MM.1S (cell line): ENCODE measurements around the gene NMRAL1.

Experiments
- DNase-seq: peaks from one replicate; pipeline ENCODE4 v3.0.0-alpha.2; 2015
- H2AFZ ChIP-seq: fragments of 300-600 bp; sonication (generic); 2 replicates; pipeline ENCODE4 v1.6.0; 2016; ENCODE audit warnings: antibody characterized with exemption, low read length
- H3F3A ChIP-seq: fragments of 300-600 bp; sonication (generic); 2 replicates; pipeline ENCODE4 v1.6.1; 2016; ENCODE audit warnings: mild to moderate bottlenecking, antibody characterized with exemption, low read length, moderate library complexity, mixed read lengths; ENCODE audit not compliant: insufficient read depth
- H3K27ac ChIP-seq: fragments of 300-600 bp; sonication (generic); 2 replicates; pipeline ENCODE4 v1.5.1; 2016; ENCODE audit warnings: mild to moderate bottlenecking, low read length
- H3K27me3 ChIP-seq: fragments of 300-600 bp; sonication (generic); replicated peaks from 2 replicates; pipeline ENCODE4 v1.6.0; 2016; ENCODE audit warnings: low read length; ENCODE audit not compliant: insufficient read depth
- H3K36me3 ChIP-seq: fragments of 300-600 bp; sonication (generic); replicated peaks from 2 replicates; pipeline ENCODE4 v1.6.1; 2016; ENCODE audit warnings: mild to moderate bottlenecking, low read length, mixed read lengths; ENCODE audit not compliant: insufficient read depth
- H3K4me1 ChIP-seq: fragments of 300-600 bp; sonication (generic); 2 replicates; pipeline ENCODE4 v1.6.1; 2016; ENCODE audit warnings: low read length, mixed read lengths
- H3K4me2 ChIP-seq: fragments of 300-600 bp; sonication (generic); 2 replicates; pipeline ENCODE4 v1.6.0; 2016; ENCODE audit warnings: low read depth, low read length
- H3K4me3 ChIP-seq: fragments of 300-600 bp; sonication (generic); 2 replicates; pipeline ENCODE4 v1.5.1; 2016; ENCODE audit warnings: low read length, mixed read lengths
- H3K79me2 ChIP-seq: fragments of 300-600 bp; sonication (generic); 2 replicates; pipeline ENCODE4 v1.6.1; 2016; ENCODE audit warnings: mixed run types, low read length, mixed read lengths
- H3K9ac ChIP-seq: fragments of 300-600 bp; sonication (generic); 2 replicates; pipeline ENCODE4 v1.6.1; 2016; ENCODE audit warnings: low read length, mixed read lengths
- H3K9me2 ChIP-seq: fragments of 300-600 bp; sonication (generic); replicated peaks from 2 replicates; pipeline ENCODE4 v1.6.1; 2016; ENCODE audit warnings: mild to moderate bottlenecking, low read length, mixed read lengths; ENCODE audit not compliant: insufficient read depth
- H3K9me3 ChIP-seq: fragments of 300-600 bp; sonication (generic); replicated peaks from 2 replicates; pipeline ENCODE4 v1.6.1; 2016; ENCODE audit warnings: mild to moderate bottlenecking, low read length, mixed read lengths; ENCODE audit not compliant: insufficient read depth
- H4K20me1 ChIP-seq: fragments of 300-600 bp; sonication (generic); 2 replicates; pipeline ENCODE4 v1.6.1; 2016; ENCODE audit warnings: mild to moderate bottlenecking, low read length, moderate library complexity, mixed read lengths; ENCODE audit not compliant: insufficient read depth
- EZH2 ChIP-seq: fragments of 300-600 bp; sonication (generic); optimal IDR thresholded peaks from 2 replicates; pipeline ENCODE3; 2017; ENCODE audit warnings: low read depth, mild to moderate bottlenecking, antibody characterized with exemption, low read length, mixed read lengths
- EZH2phosphoT487 ChIP-seq: fragments of 300-600 bp; sonication (generic); IDR thresholded peaks from 2 replicates; pipeline ENCODE4 v1.6.1; 2018; ENCODE audit warnings: antibody characterized with exemption, low read length
- TF ChIP-seq, protein P1 (sequence below): fragments of 300-600 bp; sonication (generic); IDR thresholded peaks from 2 replicates; pipeline ENCODE4 v1.5.1; 2016; ENCODE audit warnings: antibody characterized with exemption, low read length, mixed read lengths

The NMRAL1 gene

DNA sequence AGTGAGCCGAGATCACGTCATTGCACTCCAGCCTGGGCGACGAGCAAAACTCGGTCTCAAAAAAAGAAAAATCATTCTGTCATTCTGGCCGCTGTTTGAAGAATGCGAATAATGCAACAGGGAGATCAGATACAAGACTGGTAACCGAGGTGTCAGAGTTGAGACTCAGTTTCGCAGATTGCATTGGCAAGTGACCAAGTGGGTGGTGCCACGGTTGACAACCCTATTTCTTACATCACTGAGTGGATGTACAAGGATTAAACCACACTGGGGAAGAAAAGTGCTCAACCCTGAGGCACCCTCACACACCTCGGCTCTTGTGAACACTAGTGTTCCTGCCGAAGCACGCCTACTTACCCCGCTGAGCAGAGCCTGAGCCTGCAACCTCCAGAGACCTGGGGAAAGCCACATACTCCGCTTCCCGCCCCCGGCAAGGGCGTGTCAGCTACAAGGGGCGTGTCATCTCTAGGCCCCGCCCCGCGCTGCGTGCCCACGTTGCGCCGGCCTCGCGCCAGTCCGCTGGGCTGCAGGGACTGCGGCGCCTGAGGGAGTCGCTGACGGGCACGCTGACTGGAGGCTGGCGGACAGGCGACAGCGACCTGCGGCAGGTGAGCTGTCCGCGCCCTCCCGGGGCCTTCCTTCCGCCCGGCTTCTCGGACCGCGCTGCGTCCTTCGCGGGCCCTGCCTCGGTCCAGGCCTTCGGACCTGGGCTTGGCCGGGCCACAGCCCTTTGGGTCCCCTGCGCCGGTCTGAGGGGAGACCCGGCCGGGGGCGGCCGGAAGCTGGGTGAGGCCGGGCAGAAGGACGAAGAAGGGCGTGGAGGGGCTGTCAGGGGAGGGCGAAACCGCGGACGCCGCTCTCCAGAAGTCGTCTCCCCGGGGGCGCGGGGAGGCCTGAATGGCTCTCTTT, 1.7 kb upstream of the NMRAL1 start, which contains the start of gene HMOX2:
TSS of gene HMOX2 (plus strand) at position 519 of the 909 bp plus-strand sequence. CDS start 29,127 bp downstream, outside the sequence.
- H2AFZ ChIP-seq, result peak within 1 kb of the TSS; percentile 59
- H3K4me2 ChIP-seq, result peak within 1 kb of the TSS; percentile 72
- no peaks in the 10 kb centered on the region for H3K9me3 ChIP-seq
- no peaks in the 10 kb centered on the region for H4K20me1 ChIP-seq
- peaks cover 38% of the 10 kb centered on the region for H3K79me2 ChIP-seq
- no peaks in the 10 kb centered on the region for H3K36me3 ChIP-seq
- TF ChIP-seq EZH2phosphoT487, result no peak
- TF ChIP-seq, protein P1, sequence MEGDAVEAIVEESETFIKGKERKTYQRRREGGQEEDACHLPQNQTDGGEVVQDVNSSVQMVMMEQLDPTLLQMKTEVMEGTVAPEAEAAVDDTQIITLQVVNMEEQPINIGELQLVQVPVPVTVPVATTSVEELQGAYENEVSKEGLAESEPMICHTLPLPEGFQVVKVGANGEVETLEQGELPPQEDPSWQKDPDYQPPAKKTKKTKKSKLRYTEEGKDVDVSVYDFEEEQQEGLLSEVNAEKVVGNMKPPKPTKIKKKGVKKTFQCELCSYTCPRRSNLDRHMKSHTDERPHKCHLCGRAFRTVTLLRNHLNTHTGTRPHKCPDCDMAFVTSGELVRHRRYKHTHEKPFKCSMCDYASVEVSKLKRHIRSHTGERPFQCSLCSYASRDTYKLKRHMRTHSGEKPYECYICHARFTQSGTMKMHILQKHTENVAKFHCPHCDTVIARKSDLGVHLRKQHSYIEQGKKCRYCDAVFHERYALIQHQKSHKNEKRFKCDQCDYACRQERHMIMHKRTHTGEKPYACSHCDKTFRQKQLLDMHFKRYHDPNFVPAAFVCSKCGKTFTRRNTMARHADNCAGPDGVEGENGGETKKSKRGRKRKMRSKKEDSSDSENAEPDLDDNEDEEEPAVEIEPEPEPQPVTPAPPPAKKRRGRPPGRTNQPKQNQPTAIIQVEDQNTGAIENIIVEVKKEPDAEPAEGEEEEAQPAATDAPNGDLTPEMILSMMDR, result peak; percentile 54
- peak within 1 kb of the TSS; percentile 35; the same call in 1 of the 2 replicates for H3K27ac ChIP-seq
- peak within 1 kb of the TSS; percentile 74 for H3K9ac ChIP-seq
- peak within 1 kb of the TSS; percentile 86 for H3K4me3 ChIP-seq
- H3F3A ChIP-seq, result peaks cover 8% of the 10 kb centered on the region
- DNase-seq, result peak; percentile 95
- no peaks in the 10 kb centered on the region for H3K27me3 ChIP-seq
- H3K4me1 ChIP-seq, result peaks cover 4% of the 10 kb centered on the region; the same call in 1 of the 2 replicates
- H3K9me2 ChIP-seq, result no peaks in the 10 kb centered on the region

DNA sequence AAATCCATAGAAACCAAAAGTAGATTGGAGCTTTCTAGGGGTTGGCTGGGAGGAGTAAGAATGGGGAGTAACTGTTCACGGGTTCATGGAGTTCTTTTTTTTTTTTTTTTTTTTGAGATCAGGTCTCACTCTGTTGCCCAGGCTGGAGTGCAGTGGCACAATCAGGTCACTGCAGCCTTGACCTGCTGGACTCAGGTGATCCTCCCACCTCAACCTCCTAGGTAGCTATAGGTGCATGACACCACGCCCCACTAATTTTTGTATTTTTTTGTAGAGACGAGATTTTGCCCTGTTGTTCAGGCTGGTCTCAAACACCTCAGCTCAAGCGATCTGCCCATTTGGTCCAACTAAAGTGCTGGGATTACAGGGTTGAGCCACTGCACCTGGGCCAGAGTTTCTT, 1.5 kb downstream of the NMRAL1 start:
- H3K4me3 ChIP-seq, result no peak overlapping the region
- no peak overlapping the region for H3K27ac ChIP-seq
- no peaks in the 10 kb centered on the region for H3K27me3 ChIP-seq
- no peaks in the 10 kb centered on the region for H3K9me3 ChIP-seq
- no peak for DNase-seq
- H3K4me2 ChIP-seq, result no peak overlapping the region
- no peaks in the 10 kb centered on the region for H3K36me3 ChIP-seq
- TF ChIP-seq, protein P1, result no peak
- TF ChIP-seq EZH2phosphoT487, result no peak
- TF ChIP-seq EZH2, result no peak
- no peaks in the 10 kb centered on the region for H3K9me2 ChIP-seq
- H3K79me2 ChIP-seq, result peaks cover 15% of the 10 kb centered on the region
- H3K9ac ChIP-seq, result no peak overlapping the region
- H3K4me1 ChIP-seq, result peaks cover 4% of the 10 kb centered on the region; the same call in 1 of the 2 replicates
- no peaks in the 10 kb centered on the region for H4K20me1 ChIP-seq
- peaks cover 8% of the 10 kb centered on the region for H3F3A ChIP-seq
- H2AFZ ChIP-seq, result no peak overlapping the region

DNA sequence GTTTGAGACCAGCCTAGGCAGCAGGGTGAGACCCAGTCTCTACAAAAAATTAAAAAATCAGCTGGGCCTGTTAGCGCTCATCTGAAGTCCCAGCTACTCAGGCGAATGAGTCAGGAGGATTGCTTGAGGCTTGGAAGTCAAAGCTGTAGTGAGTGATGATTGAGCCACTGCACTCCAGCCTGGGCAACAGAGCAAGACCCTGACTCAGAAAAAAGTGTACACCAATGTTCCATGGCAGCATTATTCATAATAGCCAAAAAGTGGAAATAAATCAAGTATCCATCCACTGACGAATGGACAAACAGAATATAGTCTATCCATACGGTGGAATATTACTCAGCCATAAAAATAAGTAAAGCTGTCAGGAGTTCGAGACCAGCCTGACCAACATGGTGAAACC, 2.6 kb downstream of the NMRAL1 start:
- no peak for DNase-seq
- peaks cover 4% of the 10 kb centered on the region for H3K79me2 ChIP-seq
- no peaks in the 10 kb centered on the region for H3K27me3 ChIP-seq
- no peaks in the 10 kb centered on the region for H4K20me1 ChIP-seq
- H3K4me2 ChIP-seq, result no peak overlapping the region
- no peak overlapping the region for H3K27ac ChIP-seq
- H3K9me2 ChIP-seq, result no peaks in the 10 kb centered on the region
- H2AFZ ChIP-seq, result no peak overlapping the region
- H3K9me3 ChIP-seq, result no peaks in the 10 kb centered on the region
- H3K4me3 ChIP-seq, result no peak overlapping the region
- no peak for TF ChIP-seq EZH2
- no peak for TF ChIP-seq EZH2phosphoT487
- TF ChIP-seq, protein P1, result no peak
- peaks cover 8% of the 10 kb centered on the region for H3F3A ChIP-seq
- H3K4me1 ChIP-seq, result peaks cover 4% of the 10 kb centered on the region; the same call in 1 of the 2 replicates
- H3K9ac ChIP-seq, result no peak overlapping the region
- no peaks in the 10 kb centered on the region for H3K36me3 ChIP-seq
